Stimulated activated memory B cell treated with anti-CD40 and anti-IgM and Interleukin-4, amounts not matched to agents 10 μg/mL and 1 μg/mL and 100 μg/mL, for 72 hours (primary cell): ENCODE results near the gene TMEM141.

Source experiments
- ATAC-seq: fragments of 150-1000 bp; cut with Tn5 transposase; 2 replicates; pipeline ENCODE4 v1.10.0; 2021
- H3K27ac Mint-ChIP-seq: one replicate; pipeline ENCODE4 v1.8.0; 2022; ENCODE audit warnings: mild to moderate bottlenecking, mixed read lengths
- H3K27me3 Mint-ChIP-seq: one replicate; pipeline ENCODE4 v1.8.0; 2022; ENCODE audit warnings: mixed read lengths
- H3K36me3 Mint-ChIP-seq: one replicate; pipeline ENCODE4 v1.8.0; 2022; ENCODE audit warnings: mixed read lengths
- H3K4me1 Mint-ChIP-seq: one replicate; pipeline ENCODE4 v1.8.0; 2022; ENCODE audit warnings: mixed read lengths
- H3K4me3 Mint-ChIP-seq: one replicate; pipeline ENCODE4 v1.8.0; 2022; ENCODE audit warnings: mild to moderate bottlenecking, moderate library complexity, mixed read lengths
- H3K9me3 Mint-ChIP-seq: one replicate; pipeline ENCODE4 v1.8.0; 2022; ENCODE audit warnings: mixed read lengths

TMEM141 gene

DNA sequence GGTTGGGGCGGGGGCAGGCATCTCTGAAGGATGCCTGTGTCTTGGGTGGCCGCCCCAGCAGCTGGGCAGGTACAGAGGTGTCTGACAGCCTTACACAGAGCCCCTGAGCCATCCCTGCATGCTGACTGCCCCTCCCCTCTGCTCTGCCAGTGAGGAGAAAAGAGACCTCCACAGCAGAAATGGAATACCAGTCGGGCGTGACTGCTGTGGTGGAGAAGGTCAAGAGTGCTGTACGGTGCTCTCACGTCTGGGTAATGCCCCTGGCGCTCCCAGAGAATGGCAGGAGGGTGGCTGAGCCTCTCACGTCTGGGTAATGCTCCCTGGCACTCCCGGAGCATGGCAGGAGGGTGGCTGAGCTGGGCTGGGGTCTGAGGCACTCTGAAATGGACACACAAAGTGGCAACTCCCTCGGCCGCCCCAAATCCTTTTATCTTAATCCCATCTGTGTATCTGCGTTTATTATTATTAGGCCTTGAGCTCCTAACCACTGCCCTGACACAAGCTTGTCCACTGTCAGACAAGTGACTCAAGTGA is 14.1 kb downstream of the TMEM141 start:
- no peak overlapping the region for H3K4me3 Mint-ChIP-seq
- H3K9me3 Mint-ChIP-seq, result no peaks in the 10 kb centered on the region
- peaks cover 59% of the 10 kb centered on the region for H3K4me1 Mint-ChIP-seq
- no peaks in the 10 kb centered on the region for H3K27me3 Mint-ChIP-seq
- ATAC-seq, result no peak
- H3K27ac Mint-ChIP-seq, result no peak overlapping the region
- H3K36me3 Mint-ChIP-seq, result peaks cover 15% of the 10 kb centered on the region

GRCh38 chr9:136806067-136806466 is 14.9 kb downstream of the TMEM141 start:
- Mint-ChIP-seq H3K4me3 (peak overlapping the region; percentile 89), H3K27ac (peak overlapping the region; percentile 92), H3K36me3 (peaks cover 18% of the 10 kb centered on the region), H3K4me1 (peaks cover 55% of the 10 kb centered on the region), H3K9me3 (no peaks in the 10 kb centered on the region), H3K27me3 (no peaks in the 10 kb centered on the region)
- ATAC-seq, result no peak

- Mint-ChIP-seq H3K36me3 (peaks cover 20% of the 10 kb centered on the region), H3K27me3 (no peaks in the 10 kb centered on the region), H3K4me1 (peaks cover 52% of the 10 kb centered on the region), H3K4me3 (peak overlapping the region; percentile 89), H3K27ac (peak overlapping the region; percentile 92), H3K9me3 (no peaks in the 10 kb centered on the region)
- no peak for ATAC-seq
Measured at GRCh38 chr9:136806631-136807201, 15.6 kb downstream of the TMEM141 start.

GRCh38 chr9:136807281-136808074 is 16.3 kb downstream of the TMEM141 start, which contains the start of gene RABL6:
Gene RABL6 (plus strand): TSS chr9:136807948. CDS start chr9:136808197, 249 bp downstream.
- peaks cover 46% of the 10 kb centered on the region for H3K4me1 Mint-ChIP-seq
- no peaks in the 10 kb centered on the region for H3K9me3 Mint-ChIP-seq
- no peaks in the 10 kb centered on the region for H3K27me3 Mint-ChIP-seq
- peak; percentile 91 for ATAC-seq
- H3K27ac Mint-ChIP-seq, result peak within 1 kb of the TSS; percentile 92
- H3K4me3 Mint-ChIP-seq, result peak within 1 kb of the TSS; percentile 89
- H3K36me3 Mint-ChIP-seq, result peaks cover 21% of the 10 kb centered on the region

- H3K4me1 Mint-ChIP-seq, result peaks cover 52% of the 10 kb centered on the region
- peak overlapping the region; percentile 92 for H3K27ac Mint-ChIP-seq
- H3K4me3 Mint-ChIP-seq, result peak overlapping the region; percentile 81
- ATAC-seq, result peak; percentile 61
- peaks cover 28% of the 10 kb centered on the region for H3K36me3 Mint-ChIP-seq
- H3K27me3 Mint-ChIP-seq, result no peaks in the 10 kb centered on the region
- no peaks in the 10 kb centered on the region for H3K9me3 Mint-ChIP-seq
Measured at GRCh38 chr9:136808075-136808805, 17.1 kb downstream of the TMEM141 start.

GRCh38 chr9:136808806-136809158 is 17.6 kb downstream of the TMEM141 start:
- H3K4me3 Mint-ChIP-seq, result peak overlapping the region; percentile 81
- ATAC-seq, result no peak
- H3K27ac Mint-ChIP-seq, result peak overlapping the region; percentile 60
- no peaks in the 10 kb centered on the region for H3K9me3 Mint-ChIP-seq
- H3K27me3 Mint-ChIP-seq, result no peaks in the 10 kb centered on the region
- peaks cover 51% of the 10 kb centered on the region for H3K4me1 Mint-ChIP-seq
- peaks cover 28% of the 10 kb centered on the region for H3K36me3 Mint-ChIP-seq

DNA sequence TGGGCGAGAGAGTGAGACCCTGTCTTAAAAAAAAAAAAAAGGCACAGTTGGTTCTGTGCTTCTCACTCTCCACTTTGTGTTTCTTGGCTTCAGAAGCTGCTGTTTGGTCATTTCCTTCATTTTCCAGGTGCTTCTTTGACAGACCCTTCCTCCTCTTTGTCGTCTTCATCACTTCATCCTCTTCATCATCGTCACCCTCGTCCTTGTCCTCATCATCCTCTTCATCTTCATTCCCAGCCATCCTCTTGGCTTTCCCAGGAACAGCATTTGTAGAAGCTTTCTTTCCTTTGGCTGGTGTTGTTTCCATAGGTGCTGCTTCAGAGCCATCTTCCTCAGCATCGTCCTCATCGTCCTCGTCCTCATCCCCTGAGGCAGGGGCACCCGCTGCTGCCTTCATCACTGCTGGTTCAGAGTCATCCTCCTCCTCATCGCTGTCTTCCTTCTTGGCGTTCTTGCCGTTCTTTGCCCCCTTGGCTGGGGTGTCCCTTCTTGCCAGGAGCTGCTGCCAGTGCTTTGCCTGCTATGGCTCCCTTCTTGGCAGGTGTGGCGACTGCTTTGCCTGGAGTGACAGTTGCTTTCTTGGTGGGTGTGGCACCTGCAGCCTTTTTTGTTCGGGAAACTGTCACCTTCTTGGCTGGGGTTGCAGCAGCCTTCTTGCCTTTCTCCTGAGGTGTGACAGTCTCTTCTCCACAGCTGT is 23.7 kb downstream of the TMEM141 start:
- Mint-ChIP-seq H3K9me3 (no peaks in the 10 kb centered on the region), H3K36me3 (peaks cover 52% of the 10 kb centered on the region), H3K4me1 (peaks cover 38% of the 10 kb centered on the region), H3K27me3 (no peaks in the 10 kb centered on the region), H3K27ac (no peak overlapping the region), H3K4me3 (no peak overlapping the region)
- ATAC-seq, result no peak

GRCh38 chr9:136815422-136815782 is 24.3 kb downstream of the TMEM141 start:
- Mint-ChIP-seq H3K27me3 (no peaks in the 10 kb centered on the region), H3K9me3 (no peaks in the 10 kb centered on the region), H3K36me3 (peaks cover 52% of the 10 kb centered on the region), H3K27ac (no peak overlapping the region), H3K4me3 (no peak overlapping the region), H3K4me1 (peaks cover 35% of the 10 kb centered on the region)
- no peak for ATAC-seq

- Mint-ChIP-seq H3K4me3 (peak overlapping the region; percentile 57), H3K36me3 (peaks cover 39% of the 10 kb centered on the region), H3K9me3 (no peaks in the 10 kb centered on the region), H3K27me3 (no peaks in the 10 kb centered on the region), H3K27ac (no peak overlapping the region), H3K4me1 (peaks cover 10% of the 10 kb centered on the region)
- ATAC-seq, result no peak
Measured at GRCh38 chr9:136820971-136821825, 30.1 kb downstream of the TMEM141 start.

- H3K27ac Mint-ChIP-seq, result no peak overlapping the region
- peaks cover 38% of the 10 kb centered on the region for H3K36me3 Mint-ChIP-seq
- no peaks in the 10 kb centered on the region for H3K9me3 Mint-ChIP-seq
- peaks cover 10% of the 10 kb centered on the region for H3K4me1 Mint-ChIP-seq
- H3K4me3 Mint-ChIP-seq, result no peak overlapping the region
- H3K27me3 Mint-ChIP-seq, result no peaks in the 10 kb centered on the region
- ATAC-seq, result no peak
Measured at GRCh38 chr9:136821826-136822544, 30.8 kb downstream of the TMEM141 start.

- H3K9me3 Mint-ChIP-seq, result no peaks in the 10 kb centered on the region
- no peak for ATAC-seq
- H3K27me3 Mint-ChIP-seq, result no peaks in the 10 kb centered on the region
- H3K4me1 Mint-ChIP-seq, result peaks cover 10% of the 10 kb centered on the region
- H3K27ac Mint-ChIP-seq, result no peak overlapping the region
- H3K36me3 Mint-ChIP-seq, result peaks cover 34% of the 10 kb centered on the region
- H3K4me3 Mint-ChIP-seq, result no peak overlapping the region
Measured at GRCh38 chr9:136823136-136824046, 32.2 kb downstream of the TMEM141 start.

GRCh38 chr9:136824496-136825225 is 33.5 kb downstream of the TMEM141 start:
- no peak overlapping the region for H3K4me3 Mint-ChIP-seq
- ATAC-seq, result no peak
- H3K27me3 Mint-ChIP-seq, result no peaks in the 10 kb centered on the region
- H3K27ac Mint-ChIP-seq, result no peak overlapping the region
- peaks cover 10% of the 10 kb centered on the region for H3K4me1 Mint-ChIP-seq
- peaks cover 36% of the 10 kb centered on the region for H3K36me3 Mint-ChIP-seq
- H3K9me3 Mint-ChIP-seq, result no peaks in the 10 kb centered on the region
